Endothelial cell of umbilical vein (primary cell): ENCODE data around the gene RGS7. TPM values are rescaled to one million over a fixed set of nuclear protein-coding genes. Genes with fewer than 3 reads are reported as not detected.

Experiments
- BruUV-seq: library from RNA; stranded (reverse); fragments of 400-500 nt; replicated peaks from 2 replicates; lab custom pipeline; 2021; lab: Mats Ljungman, UMichigan
- CTCF ChIA-PET: fragments of 300-600, 350-600 bp; sonication (Branson Sonifier 250); formaldehyde crosslinking; loops from one replicate; lab custom pipeline; 2021; ENCODE audit warnings: antibody characterized with exemption, inconsistent platforms; lab: Charles Lee
- POLR2A ChIA-PET: fragments of 300-600, 350-600 bp; sonication (Branson Sonifier 250); formaldehyde crosslinking; loops from one replicate; lab custom pipeline; 2021; ENCODE audit warnings: antibody characterized with exemption, inconsistent platforms; lab: Charles Lee
- DNase-seq: peaks from one replicate; pipeline ENCODE4 v3.0.0-alpha.2; 2011; ENCODE audit warnings: low read depth, low spot score
- FAIRE-seq: peaks from 2 replicates; lab custom pipeline; 2011; peaks lifted over from hg19 to GRCh38; lab: Jason Lieb, UNC
- H2AFZ ChIP-seq: 2 replicates; pipeline ENCODE4 v1.6.0; 2012; ENCODE audit warnings: low read depth, low read length, control low read depth, inconsistent platforms
- H3K27ac ChIP-seq: 2 replicates; pipeline ENCODE4 v1.5.1; 2011; ENCODE audit warnings: low read depth, mild to moderate bottlenecking, control low read depth, low read length, moderate library complexity; ENCODE audit not compliant: insufficient read depth
- H3K27me3 ChIP-seq, 2 experiments: 2 replicates each; pipeline versions ENCODE4 v1.6.0 to v1.6.1; 2011; ENCODE audit warnings: low read length in 2 of 2, mixed read lengths in 1 of 2; ENCODE audit not compliant: control insufficient read depth in 2 of 2, insufficient read depth in 2 of 2
- H3K36me3 ChIP-seq, 2 experiments: 2 replicates in 1 of 2; 3 replicates in 1 of 2; pipeline ENCODE4 v1.5.1; 2011; ENCODE audit warnings: low read length in 2 of 2, mild to moderate bottlenecking in 1 of 2, moderate library complexity in 1 of 2; ENCODE audit not compliant: control insufficient read depth in 2 of 2, insufficient read depth in 2 of 2; ENCODE audit errors: extremely low read depth in 1 of 2
- H3K4me1 ChIP-seq: 3 replicates; pipeline ENCODE4 v1.5.1; 2011; ENCODE audit warnings: mild to moderate bottlenecking, low read length; ENCODE audit not compliant: control insufficient read depth, insufficient read depth; ENCODE audit errors: extremely low read depth
- H3K4me2 ChIP-seq: 2 replicates; pipeline ENCODE4 v1.6.1; 2011; ENCODE audit warnings: low read length, control low read depth, mixed read lengths; ENCODE audit not compliant: insufficient read depth
- H3K4me3 ChIP-seq, 3 experiments: fragments of 200-600 bp in 1 of 3; sonication (generic), shearing (Covaris generic) in 1 of 3; replicated peaks in 1 of 3; 2 replicates each; pipeline ENCODE4 v1.5.1; 2011 to 2016; ENCODE audit warnings: control low read depth in 3 of 3, low read length in 3 of 3, mild to moderate bottlenecking in 2 of 3, inconsistent platforms in 1 of 3, low read depth in 1 of 3, moderate library complexity in 1 of 3; ENCODE audit not compliant: insufficient read depth in 1 of 3
- H3K79me2 ChIP-seq: 2 replicates; pipeline ENCODE4 v1.6.0; 2012; ENCODE audit warnings: low read length, inconsistent platforms; ENCODE audit not compliant: control insufficient read depth, insufficient read depth
- H3K9ac ChIP-seq: replicated peaks from 2 replicates; pipeline ENCODE3; 2011; ENCODE audit warnings: low read length, control low read depth; ENCODE audit not compliant: insufficient read depth; ENCODE audit errors: extremely low read depth
- H3K9me1 ChIP-seq: replicated peaks from 3 replicates; pipeline ENCODE4 v1.6.0; 2011; ENCODE audit warnings: mild to moderate bottlenecking, low read length; ENCODE audit not compliant: control insufficient read depth, insufficient read depth; ENCODE audit errors: extremely low read depth
- H3K9me3 ChIP-seq: replicated peaks from 2 replicates; pipeline ENCODE4 v1.5.1; 2012; ENCODE audit warnings: low read length, inconsistent platforms; ENCODE audit not compliant: control insufficient read depth, insufficient read depth
- H4K20me1 ChIP-seq: replicated peaks from 2 replicates; pipeline ENCODE3; 2011; ENCODE audit warnings: mild to moderate bottlenecking, low read length; ENCODE audit not compliant: control insufficient read depth, insufficient read depth; ENCODE audit errors: extremely low read depth
- CTCF ChIP-seq, 2 donors: IDR thresholded peaks; 1 replicate in 1 of 2; 2 replicates in 1 of 2; pipeline ENCODE4 v1.5.1; 2011; ENCODE audit warnings: low read length in 2 of 2, mild to moderate bottlenecking in 2 of 2, moderate library complexity in 2 of 2, control low read depth in 1 of 2, inconsistent platforms in 1 of 2, low read depth in 1 of 2; ENCODE audit not compliant: insufficient read depth in 1 of 2; ENCODE audit errors: extremely low read depth in 1 of 2
- EZH2 ChIP-seq: IDR thresholded peaks from 2 replicates; pipeline ENCODE4 v1.6.1; 2012; ENCODE audit warnings: borderline replicate concordance, low read depth, mild to moderate bottlenecking, moderate library complexity, low read length, inconsistent platforms; ENCODE audit not compliant: severe bottlenecking
- FOS ChIP-seq: IDR thresholded peaks from 2 replicates; pipeline ENCODE4 v1.6.1; 2011; ENCODE audit warnings: mild to moderate bottlenecking, low read length, moderate library complexity, borderline replicate concordance; ENCODE audit not compliant: insufficient read depth
- GATA2 ChIP-seq: IDR thresholded peaks from 2 replicates; pipeline ENCODE4 v1.7.0; 2011; ENCODE audit warnings: low read depth, mild to moderate bottlenecking, moderate library complexity, mixed read lengths, low read length; ENCODE audit not compliant: insufficient read length, insufficient read depth
- JUN ChIP-seq: IDR thresholded peaks from 2 replicates; pipeline ENCODE4 v1.6.1; 2011; ENCODE audit warnings: borderline replicate concordance, low read depth; ENCODE audit not compliant: insufficient read length, insufficient read depth
- MYC ChIP-seq: IDR thresholded peaks from one replicate; pipeline ENCODE4 v1.6.1; 2011; ENCODE audit warnings: mild to moderate bottlenecking, low read depth, low read length
- POLR2A ChIP-seq: IDR thresholded peaks from 2 replicates; pipeline ENCODE4 v1.6.1; 2012; ENCODE audit warnings: low read depth, mild to moderate bottlenecking, control low read depth, low read length
- POLR2AphosphoS5 ChIP-seq: IDR thresholded peaks from 2 replicates; pipeline ENCODE4 v1.6.1; 2012; ENCODE audit warnings: low read depth, mild to moderate bottlenecking, control low read depth, low read length, moderate library complexity; ENCODE audit not compliant: insufficient read depth
- dilution Hi-C: fragments of 300-500 bp; cut with MboI; formaldehyde crosslinking; loops from one replicate; pipeline ENCODE4 v1.15.0; 2019; ENCODE audit warnings: low sequenced_read_pairs; ENCODE audit not compliant: extremely low pct_ligation_motif_present
- intact Hi-C: fragments of 100-400 bp; cut with micrococcal nuclease; formaldehyde crosslinking; loops from one replicate; pipeline ENCODE4 v1.10.0; 2022
- polyA plus RNA-seq, 4 experiments: library from polyadenylated mRNA; depleted of rRNA in 3 of 4; stranded (reverse) in 3 of 4; unstranded in 1 of 4; fragments of >200 nt; gene quantifications; 2 replicates each; pipeline versions ENCODE4 v1.2.1 to v1.2.3, GENCODE V29; 2011 to 2012; ENCODE audit warnings: missing spikeins in 1 of 4
- total RNA-seq: library from RNA; stranded (reverse); gene quantifications from 2 replicates; pipeline ENCODE4 v1.2.3, GENCODE V29; 2021
- TF ChIP-seq, protein P1 (sequence below): IDR thresholded peaks from 2 replicates; pipeline ENCODE4 v1.6.1; 2011; ENCODE audit not compliant: insufficient read depth, insufficient read length

RGS7 gene
- total and polyA plus RNA-seq, 2 donors (not counting 3 experiments of a cell fraction or from before 2014, with no cell fraction given): 0.43 to 0.44 TPM

- Histone ChIP-seq H4K20me1 (no peaks in the 10 kb centered on the region), H3K9me3 (peaks cover 3% of the 10 kb centered on the region), H3K27me3 (no peaks in the 10 kb centered on the region), H3K9ac (no peak overlapping the region), H3K9me1 (no peaks in the 10 kb centered on the region), H3K79me2 (no peaks in the 10 kb centered on the region), H3K4me3 (no peak overlapping the region), H3K27ac (no peak overlapping the region), H2AFZ (no peak overlapping the region), H3K4me2 (no peak overlapping the region), H3K36me3 (no peaks in the 10 kb centered on the region), H3K4me1 (peaks cover 13% of the 10 kb centered on the region)
- no peak for DNase-seq
- intact Hi-C loops (no loop called here), dilution Hi-C loops (no loop called here)
- ChIA-PET POLR2A (no interaction called here), CTCF (no interaction called here)
- no peak for FAIRE-seq
- BruUV-seq: no TSS peak
- TF ChIP-seq, protein P1, sequence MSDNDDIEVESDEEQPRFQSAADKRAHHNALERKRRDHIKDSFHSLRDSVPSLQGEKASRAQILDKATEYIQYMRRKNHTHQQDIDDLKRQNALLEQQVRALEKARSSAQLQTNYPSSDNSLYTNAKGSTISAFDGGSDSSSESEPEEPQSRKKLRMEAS: no peak
- TF ChIP-seq JUN: no peak
- no peak for TF ChIP-seq CTCF (IDR thresholded peaks at IDR 0.05; ENCODE audit: extremely low read depth in 1 of 2, insufficient read depth in 1 of 2, low read depth in 1 of 2, low read length in 2 of 2)
- no peak for TF ChIP-seq MYC
- no peak for TF ChIP-seq POLR2A
- no peak for TF ChIP-seq POLR2AphosphoS5
- TF ChIP-seq GATA2: no peak
- no peak for TF ChIP-seq EZH2
- TF ChIP-seq FOS: no peak
Measured at GRCh38 chr1:241271427-241271826, 85.6 kb downstream of the RGS7 start.
